ENCODE measurements around the gene SLC2A11. TPM values are rescaled to one million over a fixed set of nuclear protein-coding genes. Genes with fewer than 3 reads are reported as not detected.

Gene SLC2A11
- polyA plus RNA-seq, 2 of the 4 experiments (the other 2 are of a cell fraction), result 5.6 to 12.4 TPM

GRCh38 chr22:23841292-23841691 is 16.4 kb upstream of the SLC2A11 start (continued):
- TF ChIP-seq EHF (CRISPR knock-in tag; IDR thresholded peaks at IDR 0.05), result no peak
- no peak for TF ChIP-seq MYC (IDR thresholded peaks at IDR 0.05; ENCODE audit: borderline replicate concordance, low read length)
- no peak for TF ChIP-seq RARB (CRISPR knock-in tag; IDR thresholded peaks at IDR 0.05)
- no peak for TF ChIP-seq CEBPB (IDR thresholded peaks at IDR 0.05)
- TF ChIP-seq HOXB5 (CRISPR knock-in tag; IDR thresholded peaks at IDR 0.05), result no peak
- no peak for TF ChIP-seq ZSCAN20 (CRISPR knock-in tag; IDR thresholded peaks at IDR 0.05)
- no peak for TF ChIP-seq CBX2 (IDR thresholded peaks at IDR 0.05; ENCODE audit: borderline replicate concordance, low read depth)
- TF ChIP-seq NR3C1 (IDR thresholded peaks at IDR 0.05), result no peak
- no peak for TF ChIP-seq RNF2 (IDR thresholded peaks at IDR 0.05; ENCODE audit: borderline replicate concordance, low read depth)
- no peak for TF ChIP-seq NPAS2 (CRISPR knock-in tag; IDR thresholded peaks at IDR 0.05; ENCODE audit: borderline replicate concordance)

GRCh38 chr22:23841736-23842445 is 15.8 kb upstream of the SLC2A11 start:
- no peak overlapping the region for H3K4me2 ChIP-seq
- no peaks in the 10 kb centered on the region for H3K9me3 ChIP-seq
- CTCF ChIA-PET, result no interaction called here
- no peak overlapping the region for H3K27ac ChIP-seq
- TF ChIP-seq TP53 (CRISPR knock-in tag; IDR thresholded peaks at IDR 0.05) (no peak), RARB (CRISPR knock-in tag; IDR thresholded peaks at IDR 0.05) (no peak), EHMT2 (IDR thresholded peaks at IDR 0.05; ENCODE audit: low read depth) (no peak), HOXA7 (CRISPR knock-in tag; IDR thresholded peaks at IDR 0.05) (no peak), JUNB (IDR thresholded peaks at IDR 0.05) (no peak), MYC (IDR thresholded peaks at IDR 0.05; ENCODE audit: borderline replicate concordance, low read length) (no peak), HOXB5 (CRISPR knock-in tag; IDR thresholded peaks at IDR 0.05) (no peak), RNF2 (IDR thresholded peaks at IDR 0.05; ENCODE audit: borderline replicate concordance, low read depth) (no peak), TFCP2L1 (CRISPR knock-in tag; IDR thresholded peaks at IDR 0.05) (no peak), ZFP36 (IDR thresholded peaks at IDR 0.05; ENCODE audit: borderline replicate concordance, partially characterized antibody) (no peak), ZNF302 (CRISPR knock-in tag; IDR thresholded peaks at IDR 0.05) (no peak), CHD4 (IDR thresholded peaks at IDR 0.05; ENCODE audit: borderline replicate concordance) (no peak), POLR2AphosphoS2 (conservative IDR thresholded peaks at IDR 0.05; ENCODE audit: low read length) (no peak), HES2 (IDR thresholded peaks at IDR 0.05) (no peak), E2F6 (IDR thresholded peaks at IDR 0.05; ENCODE audit: borderline replicate concordance, low read depth) (no peak), GATA3 (IDR thresholded peaks at IDR 0.05; ENCODE audit: borderline replicate concordance) (no peak), RFX5 (IDR thresholded peaks at IDR 0.05) (no peak), NPAS2 (CRISPR knock-in tag; IDR thresholded peaks at IDR 0.05; ENCODE audit: borderline replicate concordance) (no peak), KDM1A (IDR thresholded peaks at IDR 0.05; ENCODE audit: low read depth) (no peak)
- ATAC-seq, result no peak
- DNase-seq (ENCODE audit: low read depth in 1 of 2, low spot score in 1 of 2), result no peak
- no peak for FAIRE-seq
- peaks cover 10% of the 10 kb centered on the region; the same call in 1 of the 3 replicates for H3K4me1 ChIP-seq
- no peak overlapping the region for H3K4me3 ChIP-seq
- POLR2A ChIA-PET, result no interaction called here
- 75% methylated on average over 12 of the region's 20 CpGs for WGBS (ENCODE audit: missing lambda C conversion rate)

- WGBS (ENCODE audit: missing lambda C conversion rate), result 73% methylated on average over 4 of the region's 4 CpGs
- CTCF ChIA-PET, result interaction anchor here (0.8 kb wide), 1 partner anchor 74 kb away, joined by 3 read pairs; no protein-coding TSS in a partner anchor
- TF ChIP-seq ZC3H11A (IDR thresholded peaks at IDR 0.05), result no peak
- no peak for TF ChIP-seq KDM5A (IDR thresholded peaks at IDR 0.05)
- TF ChIP-seq CBX8 (IDR thresholded peaks at IDR 0.05), result no peak
- no peak for TF ChIP-seq EHF (CRISPR knock-in tag; IDR thresholded peaks at IDR 0.05)
- TF ChIP-seq HOXA7 (CRISPR knock-in tag; IDR thresholded peaks at IDR 0.05), result no peak
- TF ChIP-seq PBX3 (IDR thresholded peaks at IDR 0.05), result no peak
- TF ChIP-seq MAFK (IDR thresholded peaks at IDR 0.05; ENCODE audit: partially characterized antibody), result no peak
- TF ChIP-seq CEBPB (IDR thresholded peaks at IDR 0.05), result no peak
- no peak for TF ChIP-seq TP53 (CRISPR knock-in tag; IDR thresholded peaks at IDR 0.05)
- no peak for TF ChIP-seq POLR2A (IDR thresholded peaks at IDR 0.05; ENCODE audit: low read length)
- no peak for TF ChIP-seq EP300 (IDR thresholded peaks at IDR 0.05)
- TF ChIP-seq MAX (IDR thresholded peaks at IDR 0.05), result no peak
- no peak for TF ChIP-seq SMC3 (IDR thresholded peaks at IDR 0.05)
- no peak for TF ChIP-seq ELK1 (IDR thresholded peaks at IDR 0.05; ENCODE audit: low read depth, low read length)
- no peak for TF ChIP-seq RCOR1 (IDR thresholded peaks at IDR 0.05; ENCODE audit: low read depth, low read length)
- no peak for TF ChIP-seq NR3C1 (IDR thresholded peaks at IDR 0.05)
- no peak for TF ChIP-seq NFE2L2 (conservative IDR thresholded peaks at IDR 0.05; ENCODE audit: low read length)
- TF ChIP-seq TFCP2L1 (CRISPR knock-in tag; IDR thresholded peaks at IDR 0.05), result no peak
- TF ChIP-seq RNF2 (IDR thresholded peaks at IDR 0.05; ENCODE audit: borderline replicate concordance, low read depth), result no peak
These were observed 15.1 kb upstream of the SLC2A11 start for GRCh38 chr22:23842599-23842998.

More at GRCh38 chr22:23842599-23842998, 15.1 kb upstream of the SLC2A11 start:
- DNase-seq (ENCODE audit: low read depth in 1 of 2, low spot score in 1 of 2) (no peak), FAIRE-seq (no peak), ATAC-seq (no peak)
- Histone ChIP-seq H3K4me3 (no peak overlapping the region), H3K4me1 (peaks cover 10% of the 10 kb centered on the region; the same call in 1 of the 3 replicates), H3K4me2 (no peak overlapping the region), H3K9me3 (no peaks in the 10 kb centered on the region), H3K27ac (no peak overlapping the region)
- POLR2A ChIA-PET, result no interaction called here

Data from A549 (cell line).